ENCODE data around the gene PIH1D1.
"Not testable (repeated sequence)": the region's sequence is repeated elsewhere in the genome, so short reads cannot be mapped to it uniquely, and the experiment has no call there.

PIH1D1 gene

DNA sequence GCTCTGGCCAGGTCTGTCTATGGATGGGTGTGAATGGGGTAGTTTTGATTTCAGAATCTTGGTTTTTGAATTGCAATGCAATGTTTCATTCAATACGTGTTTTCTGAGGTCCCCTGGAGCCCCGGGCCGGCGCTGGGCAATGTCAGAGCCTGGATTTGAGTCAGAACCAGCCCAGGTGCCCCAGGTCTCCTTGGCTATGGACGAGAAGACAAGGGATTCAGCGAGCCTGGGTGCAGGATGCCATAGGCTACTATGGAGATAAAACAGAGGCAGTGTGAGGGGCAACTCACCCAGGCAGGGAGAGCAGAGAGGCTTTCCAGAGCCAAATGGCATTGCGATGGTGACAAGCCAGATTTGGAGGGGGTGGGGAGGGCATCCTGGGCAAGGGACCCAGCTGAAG lies 34.6 kb upstream of the PIH1D1 start:
- DNase-seq (ENCODE audit: extremely low spot score, insufficient read length, low read depth): no peak
- no peak for FAIRE-seq

DNA sequence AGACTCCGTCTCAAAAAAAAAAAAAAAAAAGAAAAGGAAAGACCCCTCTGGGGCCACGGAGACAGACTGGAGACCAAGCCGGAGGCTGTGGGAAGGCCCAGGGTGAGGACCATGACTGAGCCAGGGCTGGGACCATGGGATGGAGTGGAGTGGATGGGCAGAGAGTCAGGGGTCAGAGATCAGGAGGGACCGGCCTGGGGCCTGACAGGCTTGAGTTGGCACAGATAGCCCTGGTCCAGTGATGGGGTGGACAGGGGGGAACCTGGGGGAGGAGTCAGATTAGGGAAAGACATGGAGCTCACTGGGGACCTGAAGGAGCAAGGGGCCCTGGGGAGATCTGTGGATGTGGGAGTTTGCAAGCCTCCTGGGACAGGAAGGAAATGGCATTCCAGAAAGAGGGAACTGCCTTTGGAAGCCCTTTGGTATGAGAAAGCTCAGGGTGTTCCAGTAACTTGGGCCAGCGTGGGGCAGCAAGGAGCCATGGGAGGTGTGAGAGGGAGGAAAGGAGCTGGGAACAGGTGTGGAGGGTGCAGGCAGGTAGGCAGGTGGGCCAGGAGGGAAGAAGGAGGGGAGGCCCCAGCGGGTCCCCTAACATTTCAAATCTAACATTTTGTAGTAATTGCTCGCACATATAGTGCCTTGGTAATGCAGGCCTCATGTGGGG lies 29.5 kb upstream of the PIH1D1 start:
- no peak for DNase-seq (ENCODE audit: extremely low spot score, insufficient read length, low read depth)
- no peak for FAIRE-seq

DNA sequence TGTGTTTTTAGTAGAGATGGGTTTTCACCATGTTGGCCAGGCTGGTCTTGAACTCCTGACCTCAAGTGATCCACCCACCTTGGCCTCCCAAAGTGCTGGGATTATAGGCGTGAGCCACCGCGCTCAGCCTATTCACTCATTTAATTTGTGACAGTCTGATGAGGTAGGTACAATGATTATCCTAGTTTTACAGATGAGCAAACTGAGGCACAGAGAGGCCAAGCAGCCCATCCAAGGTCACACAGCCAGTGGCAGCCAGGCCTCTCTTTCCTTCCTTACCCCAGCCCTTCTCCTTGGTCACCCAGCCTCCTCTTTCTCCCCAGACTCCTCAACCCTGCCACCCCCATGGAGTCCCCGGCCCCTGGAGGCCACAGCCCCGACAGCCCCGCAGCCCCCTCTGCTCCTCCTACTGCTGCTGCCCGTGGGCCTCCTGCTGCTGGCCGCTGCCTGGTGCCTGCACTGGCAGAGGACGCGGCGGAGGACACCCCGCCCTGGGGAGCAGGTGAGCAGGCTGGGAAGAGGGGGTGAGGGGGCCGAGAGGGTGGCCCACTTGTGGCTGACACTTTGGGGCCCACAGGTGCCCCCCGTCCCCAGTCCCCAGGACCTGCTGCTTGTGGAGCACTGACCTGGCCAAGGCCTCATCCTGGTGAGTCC lies 28.5 kb upstream of the PIH1D1 start:
- DNase-seq (ENCODE audit: extremely low spot score, insufficient read length, low read depth) (no peak), FAIRE-seq (no peak)

DNA sequence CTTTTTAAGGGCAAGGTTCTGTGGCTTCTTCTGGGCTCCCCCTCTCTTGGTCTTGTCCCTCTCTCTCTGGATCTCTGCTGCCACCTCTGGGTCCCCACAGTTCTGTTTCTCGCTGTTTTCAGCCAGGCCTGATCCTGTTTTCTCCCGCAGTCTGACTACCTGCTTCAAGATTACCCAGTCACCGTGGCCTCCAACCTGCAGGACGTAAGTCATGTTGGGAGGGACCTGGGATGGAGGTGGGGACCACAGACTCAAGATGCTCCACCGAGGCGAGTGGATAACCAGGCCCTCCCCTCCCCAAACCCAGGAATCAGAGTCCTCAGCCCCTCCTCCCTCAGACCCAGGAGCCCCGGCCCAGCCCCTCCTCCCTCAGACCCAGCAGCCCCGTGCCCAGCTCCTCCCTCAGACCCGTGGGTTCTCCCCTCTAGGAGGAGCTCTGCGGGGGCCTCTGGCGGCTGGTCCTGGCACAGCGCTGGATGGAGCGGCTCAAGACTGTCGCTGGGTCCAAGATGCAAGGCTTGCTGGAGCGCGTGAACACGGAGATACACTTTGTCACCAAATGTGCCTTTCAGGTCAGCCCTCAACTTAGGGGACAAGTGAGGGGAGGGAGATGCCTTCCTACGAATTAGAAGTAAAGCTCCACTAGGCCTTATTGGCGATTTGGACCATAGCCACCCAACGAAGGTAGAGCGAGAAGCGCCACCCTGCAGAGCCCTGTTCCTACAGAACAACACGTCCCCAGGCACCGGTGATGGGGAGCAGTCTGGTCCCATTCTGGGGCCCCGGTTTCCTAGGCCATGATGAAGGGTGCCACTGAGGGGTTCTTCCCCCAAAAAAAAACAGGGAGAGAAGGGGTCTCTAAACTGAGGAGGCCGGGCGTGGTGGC lies 24.6 kb upstream of the PIH1D1 start:
- DNase-seq (ENCODE audit: extremely low spot score, insufficient read length, low read depth) (no peak), FAIRE-seq (no peak)

DNA sequence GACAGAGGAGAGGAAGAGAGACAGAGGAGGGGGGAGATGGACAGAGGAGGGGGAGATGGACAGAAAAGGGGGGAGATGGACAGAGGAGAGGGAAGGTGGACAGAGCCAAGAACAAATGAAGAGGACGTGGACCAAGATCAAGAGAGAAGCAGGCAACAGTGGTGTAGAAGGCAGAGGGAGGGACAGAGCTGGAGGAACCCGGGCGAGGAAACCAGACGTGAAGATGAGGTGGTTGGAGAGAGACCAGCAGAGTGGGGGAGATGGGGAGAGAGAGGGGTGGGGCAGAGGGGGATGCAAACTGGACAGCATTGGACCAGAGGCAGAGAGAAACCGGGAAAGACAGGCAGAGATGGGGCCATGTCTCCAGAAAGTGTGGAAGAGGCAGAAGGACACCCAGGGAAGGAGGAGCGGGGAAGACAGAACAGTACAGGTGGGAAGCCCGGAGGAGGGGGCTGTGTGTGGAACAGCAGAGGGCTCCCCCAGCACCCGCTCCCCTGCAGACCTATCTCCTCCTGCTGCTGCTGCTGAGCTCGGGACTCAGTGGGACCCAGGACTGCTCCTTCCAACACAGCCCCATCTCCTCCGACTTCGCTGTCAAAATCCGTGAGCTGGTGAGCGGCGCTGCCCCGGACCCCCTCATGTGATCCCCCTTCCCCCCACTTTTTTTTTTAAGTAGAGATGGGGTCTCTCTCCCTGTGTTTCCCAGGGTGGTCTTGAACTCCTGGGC lies 23.7 kb upstream of the PIH1D1 start:
- no peak for DNase-seq (ENCODE audit: extremely low spot score, insufficient read length, low read depth)
- no peak for FAIRE-seq

DNA sequence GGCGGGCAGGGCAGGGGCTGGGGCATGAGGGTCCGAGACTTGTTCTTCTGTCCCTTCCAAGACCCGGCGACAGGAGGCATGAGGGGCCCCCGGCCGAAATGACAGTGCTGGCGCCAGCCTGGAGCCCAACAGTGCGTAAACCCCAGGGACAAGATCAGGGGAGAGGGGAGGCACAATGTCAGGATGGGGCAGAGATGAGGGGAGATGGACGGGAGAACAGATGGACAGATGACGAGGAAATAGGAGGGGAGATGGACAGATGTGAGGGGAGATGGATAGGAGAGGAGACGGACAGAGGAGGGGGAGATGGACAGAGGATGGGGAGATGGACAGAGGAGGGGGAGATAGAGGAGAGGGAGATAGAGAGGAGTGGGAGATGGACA lies 22.9 kb upstream of the PIH1D1 start:
- no peak for FAIRE-seq
- DNase-seq (ENCODE audit: extremely low spot score, insufficient read length, low read depth): no peak

DNA sequence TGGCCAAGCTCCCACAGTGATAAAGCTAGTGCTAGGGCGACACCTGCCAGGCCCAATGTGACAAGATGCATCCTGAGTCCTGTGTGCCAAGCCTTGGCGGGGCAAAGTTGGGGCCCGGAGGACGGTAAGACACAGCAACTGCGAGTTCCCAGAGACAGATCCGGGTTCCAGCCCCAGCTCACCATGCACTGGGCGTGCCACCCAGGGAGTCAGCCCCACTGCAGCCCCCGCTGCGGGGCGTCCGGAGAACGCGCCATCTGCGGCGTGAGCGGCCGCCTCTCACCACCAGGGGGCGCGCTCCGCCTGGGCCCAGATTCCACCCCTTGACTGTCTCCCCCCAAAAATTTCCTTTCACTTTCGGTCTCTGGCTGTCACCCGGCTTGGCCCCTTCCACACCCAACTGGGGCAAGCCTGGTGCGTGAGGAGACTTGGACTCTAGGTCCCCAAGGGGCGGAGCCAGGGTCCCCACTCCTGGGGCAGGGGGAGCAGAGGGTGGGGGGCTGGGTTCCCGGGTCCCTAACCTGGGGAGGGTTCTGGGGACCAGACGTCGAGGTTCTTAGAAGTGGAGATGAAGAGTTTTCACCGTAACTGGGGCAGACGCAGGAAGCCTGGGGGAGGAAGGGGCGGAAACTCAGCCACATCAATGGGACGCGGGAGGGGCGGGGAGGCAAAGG lies 22.4 kb upstream of the PIH1D1 start, which contains the start of gene FLT3LG:
FLT3LG (plus strand) TSS at position 348 of the 674 bp plus-strand sequence. CDS start 425 bp downstream, outside the sequence.
- peak; percentile 89 for DNase-seq (ENCODE audit: extremely low spot score, insufficient read length, low read depth)
- FAIRE-seq: peak; percentile 89

DNA sequence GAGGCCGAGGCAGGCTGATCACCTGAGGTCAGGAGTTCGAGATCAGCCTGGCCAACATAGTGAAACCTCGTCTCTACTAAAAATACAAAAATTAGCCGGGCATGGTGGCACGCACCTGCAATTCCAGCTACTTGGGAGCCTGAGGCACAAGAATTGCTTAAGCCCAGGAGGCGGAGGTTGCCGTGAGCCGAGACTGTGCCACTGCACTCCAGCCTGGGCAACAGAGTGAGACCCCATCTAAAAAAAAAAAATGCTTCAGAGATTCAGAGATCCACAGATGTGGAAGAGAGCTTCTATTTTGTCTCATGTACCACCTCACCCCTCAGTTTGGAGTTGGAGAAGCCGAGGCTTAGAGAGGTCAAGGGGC lies 21.9 kb upstream of the PIH1D1 start:
- DNase-seq (ENCODE audit: extremely low spot score, insufficient read length, low read depth); FAIRE-seq: not testable (repeated sequence)

DNA sequence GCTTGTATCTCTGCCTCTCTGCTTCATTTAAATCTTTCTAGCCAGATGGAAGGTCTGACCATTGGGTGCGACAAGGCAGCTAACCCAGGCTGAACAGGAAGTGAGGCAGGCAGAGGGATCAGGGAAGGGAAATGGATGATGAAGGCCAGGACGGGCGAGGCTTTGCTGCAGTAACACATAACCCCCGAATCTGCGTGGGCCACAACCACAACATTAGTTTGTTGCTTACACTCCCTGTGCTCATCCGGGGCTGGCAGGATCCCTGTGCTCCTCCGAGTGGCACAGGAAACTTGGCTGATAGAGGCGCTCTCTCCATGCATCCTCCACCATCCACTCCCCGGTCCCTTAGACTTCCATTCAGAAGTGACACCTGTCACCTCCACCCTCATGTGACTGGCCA lies 21.3 kb upstream of the PIH1D1 start:
- DNase-seq (ENCODE audit: extremely low spot score, insufficient read length, low read depth) (no peak), FAIRE-seq (no peak)

DNA sequence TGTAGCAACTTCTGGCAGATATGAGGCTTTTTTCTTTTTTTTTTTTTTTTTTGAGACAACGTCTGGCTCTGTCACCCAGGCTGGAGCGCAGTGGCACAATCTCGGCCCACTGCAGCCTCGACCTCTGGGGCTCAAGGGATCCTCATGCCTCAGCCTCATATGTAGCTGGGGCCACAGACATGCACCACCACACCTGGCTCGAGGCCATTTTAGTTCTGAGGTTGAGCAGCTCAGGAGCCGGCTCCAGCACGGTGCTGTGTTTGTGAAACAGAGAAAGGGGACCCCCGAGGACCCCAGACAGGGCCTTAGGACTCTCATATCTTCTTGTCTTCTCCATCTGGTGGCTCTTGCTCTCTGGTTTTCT lies 19.0 kb upstream of the PIH1D1 start:
- no peak for FAIRE-seq
- DNase-seq (ENCODE audit: extremely low spot score, insufficient read length, low read depth): no peak

DNA sequence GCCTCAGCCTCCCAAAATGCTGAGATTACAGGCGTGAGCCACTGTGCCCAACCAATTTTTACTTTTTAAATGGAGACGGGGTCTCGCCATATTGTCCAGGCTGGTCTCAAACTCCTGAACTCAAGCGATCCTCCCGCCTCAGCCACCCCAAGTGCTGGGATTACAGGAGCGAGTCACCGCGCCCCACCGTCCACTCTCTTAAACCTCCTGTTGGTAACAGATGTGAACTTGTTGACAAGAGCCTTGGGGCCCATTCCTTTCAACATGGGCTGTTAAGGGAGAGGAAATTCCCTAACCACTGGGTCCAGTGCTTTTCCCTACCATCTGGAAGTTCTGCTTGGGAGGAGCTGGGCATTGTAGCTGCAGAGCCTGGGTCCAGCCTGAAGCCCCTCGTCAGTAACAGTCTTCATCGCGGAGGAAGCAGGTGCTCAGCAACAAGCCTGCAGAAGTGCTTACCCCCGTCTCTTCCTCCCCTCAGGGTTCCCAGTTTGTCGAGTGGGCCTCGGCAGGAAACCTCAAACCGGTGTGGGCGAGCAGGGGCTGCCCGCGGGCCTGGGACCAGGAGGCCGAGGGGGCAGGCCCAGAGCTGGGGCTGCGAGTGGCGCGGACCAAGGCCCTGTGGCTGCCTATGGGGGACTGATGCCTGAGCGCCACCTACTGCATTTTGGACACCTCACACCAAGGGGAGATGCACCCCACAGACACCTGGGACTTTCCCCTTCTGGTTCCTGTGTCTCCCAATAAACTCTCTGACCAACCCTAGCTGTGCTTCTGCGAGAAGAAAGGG lies 18.4 kb upstream of the PIH1D1 start:
- FAIRE-seq (peak; percentile 95), DNase-seq (ENCODE audit: extremely low spot score, insufficient read length, low read depth) (peak; percentile 40)

DNA sequence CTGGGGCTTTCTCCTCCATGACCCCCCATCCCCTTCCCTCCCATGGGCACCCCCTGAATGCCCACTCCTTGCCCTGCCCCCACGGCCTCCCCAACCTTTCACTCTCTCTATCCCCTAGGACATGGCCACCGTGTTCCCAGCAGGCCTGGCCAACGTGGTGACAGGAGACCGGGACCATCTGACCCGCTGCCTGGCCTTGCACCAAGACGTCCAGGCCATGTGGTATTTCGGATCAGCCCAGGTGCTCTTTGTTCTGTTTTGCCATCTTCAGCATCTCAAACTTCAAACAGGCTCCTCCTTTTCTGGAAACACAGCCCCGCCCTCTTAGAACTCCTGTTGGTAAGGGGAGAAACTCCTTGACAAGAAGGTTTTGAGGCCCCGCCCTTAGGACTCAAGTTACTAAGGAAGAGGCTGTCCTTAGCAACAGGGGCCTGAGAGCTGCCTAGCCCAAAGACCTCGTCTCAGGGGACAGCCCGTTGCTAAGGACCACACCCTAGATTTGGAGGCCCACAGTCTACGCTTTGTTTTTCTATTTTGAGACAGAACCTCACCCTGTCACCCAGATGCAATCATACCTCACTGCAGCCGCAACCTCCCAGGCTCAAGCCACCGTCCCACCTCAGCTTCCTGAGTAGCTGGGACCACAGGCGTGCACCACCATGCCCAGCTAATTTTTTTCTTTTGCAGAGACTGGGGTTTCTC lies 17.3 kb upstream of the PIH1D1 start:
- peak; percentile 98 for FAIRE-seq
- DNase-seq (ENCODE audit: extremely low spot score, insufficient read length, low read depth): peak; percentile 44

DNA sequence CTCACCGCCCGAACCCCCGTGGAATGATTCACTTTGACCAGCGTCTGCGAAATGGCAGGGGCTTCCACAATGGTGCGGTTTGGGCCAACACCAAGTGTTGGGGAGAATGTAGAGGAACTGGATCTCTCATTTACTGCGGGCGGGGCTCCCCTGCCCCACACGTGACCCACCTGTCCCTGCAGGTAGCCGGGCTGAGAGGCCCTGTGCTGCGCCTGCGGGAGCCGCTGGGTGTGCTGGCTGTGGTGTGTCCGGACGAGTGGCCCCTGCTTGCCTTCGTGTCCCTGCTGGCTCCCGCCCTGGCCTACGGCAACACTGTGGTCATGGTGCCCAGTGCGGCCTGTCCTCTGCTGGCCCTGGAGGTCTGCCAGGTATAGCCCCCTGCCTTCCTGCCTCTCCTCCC lies 16.6 kb upstream of the PIH1D1 start:
- FAIRE-seq (no peak), DNase-seq (ENCODE audit: extremely low spot score, insufficient read length, low read depth) (no peak)

DNA sequence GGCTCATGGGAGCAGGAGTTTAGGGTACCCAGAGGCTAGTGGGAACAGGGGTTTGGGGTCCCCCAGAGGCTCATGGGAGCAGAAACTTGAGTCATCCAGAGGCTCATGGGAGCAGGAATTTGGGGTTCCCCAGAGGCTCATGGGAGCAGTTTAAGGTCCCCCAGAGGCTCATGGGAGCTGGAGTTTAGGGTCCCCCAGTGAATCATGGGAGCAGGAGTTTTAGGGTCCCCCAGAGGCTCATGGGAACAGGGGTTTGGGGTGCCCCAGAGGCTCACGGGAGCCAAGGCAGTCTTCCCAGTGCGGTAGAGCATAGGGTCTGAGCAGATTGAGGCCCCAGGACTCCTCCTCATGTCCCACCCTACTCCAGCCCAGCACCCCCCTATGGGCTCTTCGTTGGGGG lies 13.8 kb upstream of the PIH1D1 start:
- no peak for DNase-seq (ENCODE audit: extremely low spot score, insufficient read length, low read depth)

DNA sequence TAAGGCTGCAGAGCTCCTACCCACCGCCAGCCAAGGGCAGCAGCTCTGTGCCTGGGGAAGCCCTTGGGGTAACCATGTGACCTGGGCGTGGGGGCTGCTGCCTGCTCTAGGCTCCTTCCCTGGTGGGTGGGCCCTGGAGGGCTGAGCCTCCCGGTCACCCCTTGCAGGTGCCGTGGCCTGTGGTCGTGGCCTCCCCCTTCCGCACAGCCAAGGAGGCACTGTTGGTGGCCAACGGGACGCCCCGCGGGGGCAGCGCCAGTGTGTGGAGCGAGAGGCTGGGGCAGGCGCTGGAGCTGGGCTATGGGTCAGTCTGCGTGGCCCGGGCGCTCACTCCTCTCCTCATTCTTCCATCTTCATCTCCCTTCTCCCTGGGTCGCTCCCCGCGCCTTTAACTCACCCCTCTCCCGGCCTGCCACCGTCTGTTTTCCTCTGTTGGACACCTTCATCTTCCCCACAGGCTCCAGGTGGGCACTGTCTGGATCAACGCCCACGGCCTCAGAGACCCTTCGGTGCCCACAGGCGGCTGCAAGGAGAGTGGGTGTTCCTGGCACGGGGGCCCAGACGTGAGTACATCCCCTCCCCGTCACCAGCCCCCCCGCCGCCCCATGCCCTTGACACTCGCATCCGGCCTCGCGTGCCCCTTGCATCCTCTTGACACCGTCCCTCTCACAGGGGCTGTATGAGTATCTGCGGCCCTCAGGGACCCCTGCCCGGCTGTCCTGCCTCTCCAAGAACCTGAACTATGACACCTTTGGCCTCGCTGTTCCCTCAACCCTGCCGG lies 12.5 kb upstream of the PIH1D1 start:
- DNase-seq (ENCODE audit: extremely low spot score, insufficient read length, low read depth) (no peak), FAIRE-seq (no peak)

More for the DNA sequence above, 13.8 kb upstream of the PIH1D1 start:
- no peak for FAIRE-seq

DNA sequence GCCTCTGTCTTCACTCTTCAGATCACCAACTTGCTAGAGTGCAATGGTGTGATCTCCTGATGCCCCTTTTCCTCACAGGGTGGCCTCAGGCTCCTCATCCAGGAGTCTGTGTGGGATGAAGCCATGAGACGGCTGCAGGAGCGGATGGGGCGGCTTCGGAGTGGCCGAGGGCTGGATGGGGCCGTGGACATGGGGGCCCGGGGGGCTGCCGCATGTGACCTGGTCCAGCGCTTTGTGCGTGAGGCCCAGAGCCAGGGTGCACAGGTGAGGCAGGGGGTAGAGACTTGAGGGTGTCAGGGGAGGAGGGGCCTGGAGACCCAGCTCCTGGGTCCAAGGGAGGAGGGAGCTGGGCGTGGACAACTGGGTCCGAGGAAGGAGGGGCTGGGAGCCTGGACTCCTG lies 10.9 kb upstream of the PIH1D1 start:
- no peak for DNase-seq (ENCODE audit: extremely low spot score, insufficient read length, low read depth)
- no peak for FAIRE-seq

DNA sequence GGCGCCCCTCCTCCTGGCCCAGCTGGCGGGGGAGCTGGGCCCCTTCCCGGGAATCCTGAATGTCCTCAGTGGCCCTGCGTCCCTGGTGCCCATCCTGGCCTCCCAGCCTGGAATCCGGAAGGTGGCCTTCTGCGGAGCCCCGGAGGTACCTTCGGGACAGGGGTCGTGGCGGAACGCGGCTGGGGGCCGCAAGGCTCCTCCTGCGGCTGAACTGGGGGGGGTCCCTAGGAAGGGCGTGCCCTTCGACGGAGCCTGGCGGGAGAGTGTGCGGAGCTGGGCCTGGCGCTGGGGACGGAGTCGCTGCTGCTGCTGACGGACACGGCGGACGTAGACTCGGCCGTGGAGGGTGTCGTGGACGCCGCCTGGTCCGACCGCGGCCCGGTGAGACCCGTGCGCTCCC lies 10.0 kb upstream of the PIH1D1 start:
- DNase-seq (ENCODE audit: extremely low spot score, insufficient read length, low read depth): no peak
- no peak for FAIRE-seq

DNA sequence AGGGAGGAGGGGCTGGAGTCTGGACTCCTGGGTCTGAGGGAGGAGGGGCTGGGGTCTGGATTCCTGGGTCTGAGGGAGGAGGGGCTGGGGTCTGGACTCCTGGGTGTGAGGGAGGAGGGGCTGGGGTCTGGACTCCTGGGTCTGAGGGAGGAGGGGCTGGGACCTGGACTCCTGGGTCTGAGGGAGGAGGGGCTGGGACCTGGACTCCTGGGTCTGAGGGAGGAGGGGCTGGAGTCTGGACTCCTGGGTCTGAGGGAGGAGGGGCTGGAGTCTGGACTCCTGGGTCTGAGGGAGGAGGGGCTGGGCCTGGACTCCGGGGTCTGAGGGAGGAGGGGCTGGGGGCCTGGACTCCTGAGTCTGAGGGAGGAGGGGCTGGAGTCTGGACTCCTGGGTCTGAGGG lies 9.5 kb upstream of the PIH1D1 start:
- FAIRE-seq: not testable (repeated sequence)

More for the DNA sequence above, 9.5 kb upstream of the PIH1D1 start:
- DNase-seq (ENCODE audit: extremely low spot score, insufficient read length, low read depth): not testable (repeated sequence)
